HepG2 (cell line): ENCODE measurements around the gene WSCD1. TPM values are rescaled to one million over a fixed set of nuclear protein-coding genes. Genes with fewer than 3 reads are reported as not detected.

Experiments
- ATAC-seq: fragments of 200-7000 bp; cut with Tn5 transposase; 3 replicates; pipeline ENCODE4 v1.9.1; 2020; ENCODE audit warnings: mild to moderate bottlenecking, moderate library complexity
- BruUV-seq: library from RNA; stranded (reverse); fragments of 400-500 nt; replicated peaks from 2 replicates; lab custom pipeline; 2021; lab: Mats Ljungman, UMichigan
- CTCF ChIA-PET: fragments of 300-600 bp; formaldehyde crosslinking; extraction: SDS; loops from one replicate; lab custom pipeline; 2021; ENCODE audit warnings: low total read pairs, inconsistent platforms, low intra/inter-chr PET ratio; lab: Yijun Ruan, JAX
- POLR2A ChIA-PET: fragments of 350-600 bp; sonication (Branson Sonifier 250); formaldehyde crosslinking; loops from one replicate; lab custom pipeline; 2020; ENCODE audit warnings: antibody characterized with exemption, inconsistent platforms; lab: Yijun Ruan, JAX
- DNase-seq: peaks from one replicate; pipeline ENCODE4 v3.0.0-alpha.2; 2015; ENCODE audit warnings: low spot score
- FAIRE-seq: peaks from 3 replicates; lab custom pipeline; 2011; peaks lifted over from hg19 to GRCh38; lab: Jason Lieb, UNC
- H2AFZ ChIP-seq: one replicate; pipeline ENCODE4 v1.6.1; 2011; ENCODE audit warnings: low read length, inconsistent platforms
- H3K27ac ChIP-seq: fragments of 300-600 bp; 3 replicates; pipeline ENCODE4 v1.8.0; 2011; ENCODE audit warnings: mixed run types, mild to moderate bottlenecking, mixed read lengths, low read length, inconsistent platforms; ENCODE audit not compliant: insufficient read depth; ENCODE audit errors: extremely low read length
- H3K27me3 ChIP-seq, 2 experiments: fragments of 200-600 bp in 1 of 2; 2 replicates in 1 of 2; 3 replicates in 1 of 2; pipeline versions ENCODE4 v1.6.0 to v1.8.0; 2011; ENCODE audit warnings: low read length in 2 of 2, mild to moderate bottlenecking in 2 of 2, moderate library complexity in 2 of 2, inconsistent platforms in 1 of 2; ENCODE audit not compliant: insufficient read depth in 2 of 2, control insufficient read depth in 1 of 2
- H3K36me3 ChIP-seq, 2 experiments: fragments of 200-600 bp in 1 of 2; replicated peaks in 1 of 2; 2 replicates in 1 of 2; 3 replicates in 1 of 2; pipeline versions ENCODE4 v1.5.1 to v1.8.0; 2011; ENCODE audit warnings: low read length in 2 of 2, inconsistent platforms in 1 of 2; ENCODE audit not compliant: insufficient read depth in 2 of 2, control insufficient read depth in 1 of 2
- H3K4me1 ChIP-seq: 2 replicates; pipeline ENCODE4 v1.5.1; 2012; ENCODE audit warnings: low read length, inconsistent platforms; ENCODE audit not compliant: insufficient read depth
- H3K4me2 ChIP-seq: 2 replicates; pipeline ENCODE4 v1.6.0; 2011; ENCODE audit warnings: low read depth, low read length, inconsistent platforms
- H3K4me3 ChIP-seq, 3 experiments: fragments of 200-600 bp in 1 of 3; sonication (generic), shearing (Covaris generic) in 1 of 3; replicated peaks in 1 of 3; 2 replicates each; pipeline ENCODE4 v1.5.1; 2011 to 2016; ENCODE audit warnings: low read length in 3 of 3, inconsistent platforms in 2 of 3, low read depth in 2 of 3, mild to moderate bottlenecking in 2 of 3, control low read depth in 1 of 3, mixed read lengths in 1 of 3; ENCODE audit not compliant: insufficient read depth in 1 of 3
- H3K79me2 ChIP-seq: one replicate; pipeline ENCODE4 v1.6.1; 2011; ENCODE audit warnings: low read length, inconsistent platforms; ENCODE audit not compliant: insufficient read depth
- H3K9ac ChIP-seq: 2 replicates; pipeline ENCODE4 v1.6.0; 2011; ENCODE audit warnings: mild to moderate bottlenecking, low read depth, low read length, inconsistent platforms; ENCODE audit not compliant: insufficient read depth
- H3K9me3 ChIP-seq: 2 replicates; pipeline ENCODE4 v1.5.1; 2012; ENCODE audit warnings: mild to moderate bottlenecking, low read length
- H4K20me1 ChIP-seq: 2 replicates; pipeline ENCODE4 v1.6.0; 2011; ENCODE audit warnings: inconsistent platforms, mild to moderate bottlenecking, low read length, moderate library complexity; ENCODE audit not compliant: insufficient read depth
- HDAC2 ChIP-seq: sonication (generic); formaldehyde crosslinking; IDR thresholded peaks from 2 replicates; pipeline ENCODE4 v1.4.0; 2020; ENCODE audit warnings: missing genetic modification reagents
- HNF4G ChIP-seq, 2 experiments: sonication (generic) in 1 of 2; formaldehyde crosslinking in 1 of 2; IDR thresholded peaks; 2 replicates each; pipeline versions ENCODE4 v1.4.0 to v1.6.1; 2011 to 2020; ENCODE audit warnings: borderline replicate concordance in 2 of 2, low read depth in 2 of 2, mild to moderate bottlenecking in 2 of 2, low read length in 1 of 2, missing genetic modification reagents in 1 of 2, moderate library complexity in 1 of 2
- MBNL3 ChIP-seq: fragments of 250-450 bp; sonication (Bioruptor Pico); conservative IDR thresholded peaks from 2 replicates; pipeline ENCODE4 v1.8.0; 2022; ENCODE audit warnings: mild to moderate bottlenecking, inconsistent platforms
- RARA ChIP-seq: IDR thresholded peaks from 2 replicates; pipeline ENCODE4 v1.6.1; 2016; ENCODE audit warnings: missing genetic modification reagents, missing compliant biosample characterization
- RFXAP ChIP-seq: sonication (generic); formaldehyde crosslinking; IDR thresholded peaks from 2 replicates; pipeline ENCODE4 v1.4.0; 2020; ENCODE audit warnings: missing genetic modification reagents, borderline replicate concordance
- TEAD2 ChIP-seq: sonication (generic); formaldehyde crosslinking; IDR thresholded peaks from 2 replicates; pipeline ENCODE4 v1.9.0; 2021; ENCODE audit warnings: missing genetic modification reagents
- ZFP90 ChIP-seq: sonication (generic); formaldehyde crosslinking; IDR thresholded peaks from 2 replicates; pipeline ENCODE4 v1.8.0; 2022; ENCODE audit warnings: missing genetic modification reagents, mild to moderate bottlenecking, inconsistent platforms, borderline replicate concordance
- ZNF225 ChIP-seq: sonication (generic); formaldehyde crosslinking; IDR thresholded peaks from 2 replicates; pipeline ENCODE4 v1.4.0; 2020; ENCODE audit warnings: mild to moderate bottlenecking, missing genetic modification reagents
- ZNF256 ChIP-seq: sonication (generic); formaldehyde crosslinking; conservative IDR thresholded peaks from 2 replicates; pipeline ENCODE4 v1.4.0; 2020; ENCODE audit warnings: missing genetic modification reagents
- ZNF30 ChIP-seq: sonication (generic); formaldehyde crosslinking; IDR thresholded peaks from 2 replicates; pipeline ENCODE4 v1.5.0; 2020; ENCODE audit warnings: mild to moderate bottlenecking, missing genetic modification reagents
- ZNF605 ChIP-seq: sonication (generic); formaldehyde crosslinking; IDR thresholded peaks from 2 replicates; pipeline ENCODE4 v1.8.0; 2022; ENCODE audit warnings: mild to moderate bottlenecking, missing genetic modification reagents
- WGBS: methylation state at CpG from one replicate; pipeline ENCODE4 v1.1.6; 2017; ENCODE audit warnings: low lambda C conversion rate; 5-methylcytosine and 5-hydroxymethylcytosine counted together
- in situ Hi-C: cut with HindIII; loops from 2 replicates; pipeline ENCODE4 v1.10.0; 2017; ENCODE audit warnings: low pct_unique_long_range_greater_than_20kb; ENCODE audit not compliant: extremely low pct_ligation_motif_present
- intact Hi-C: fragments of 100-400 bp; cut with micrococcal nuclease; formaldehyde crosslinking; loops from one replicate; pipeline ENCODE4 v1.10.0; 2022; ENCODE audit not compliant: unreplicated experiment
- polyA plus RNA-seq, 8 experiments: library from polyadenylated mRNA; depleted of rRNA in 3 of 8; stranded (reverse) in 7 of 8; unstranded in 1 of 8; fragments of >200 nt; fragmentation: Illumina TruSeq in 4 of 8; extraction: Trizol in 4 of 8; gene quantifications; 2 replicates each; pipeline versions ENCODE4 v1.2.1 to v1.2.3, GENCODE V29; 2011 to 2016; ENCODE audit warnings: low read depth in 4 of 8, missing spikeins in 1 of 8, mixed read lengths in 1 of 8; ENCODE audit not compliant: insufficient read depth in 1 of 8
- total RNA-seq, 5 experiments: library from RNA; depleted of rRNA; stranded (reverse); fragments of >200 nt; fragmentation: Illumina TruSeq; extraction: Trizol; gene quantifications; 2 replicates each; pipeline ENCODE4 v1.2.3, GENCODE V29; 2016; ENCODE audit warnings: low read depth in 1 of 5
- TF ChIP-seq, protein P1 (sequence below): sonication (generic); formaldehyde crosslinking; IDR thresholded peaks from 2 replicates; pipeline ENCODE4 v1.9.0; 2022; ENCODE audit warnings: low read depth, missing genetic modification reagents
- TF ChIP-seq, protein P2 (sequence below): sonication (generic); formaldehyde crosslinking; IDR thresholded peaks from 2 replicates; pipeline ENCODE4 v1.4.0; 2020; ENCODE audit warnings: missing genetic modification reagents, borderline replicate concordance
- TF ChIP-seq, protein P3 (sequence below): sonication (generic); formaldehyde crosslinking; IDR thresholded peaks from 2 replicates; pipeline ENCODE4 v1.5.0; 2020; ENCODE audit warnings: missing genetic modification reagents

WSCD1 gene
- total and polyA plus RNA-seq, 2 of the 13 experiments (the other 11 are each of a cell fraction or from before 2014, with no cell fraction given) = 0.24 to 2.7 TPM

DNA sequence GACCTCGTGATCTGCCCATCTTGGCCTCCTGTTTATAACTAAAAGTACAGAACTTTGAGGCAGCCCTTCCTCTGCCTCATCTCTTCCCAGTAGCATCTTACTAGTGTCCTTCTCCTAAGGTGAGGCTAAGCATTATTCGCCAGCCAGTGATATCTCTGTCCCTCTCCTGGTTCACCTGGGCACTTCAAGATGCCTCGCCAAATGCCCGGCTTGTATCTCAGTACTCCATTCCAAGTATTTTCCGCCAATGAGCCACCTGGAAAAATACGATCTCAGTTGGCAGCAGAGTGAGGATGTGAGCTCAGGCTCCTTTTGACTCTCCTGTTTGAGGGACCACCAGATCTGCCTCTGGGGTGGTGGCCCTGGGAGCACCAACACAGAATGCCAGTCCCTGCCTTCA lies 25.9 kb upstream of the WSCD1 start:
- CTCF ChIA-PET = no interaction called here

More for the DNA sequence above, 25.9 kb upstream of the WSCD1 start:
- Histone ChIP-seq H3K79me2 (no peaks in the 10 kb centered on the region), H3K36me3 (no peaks in the 10 kb centered on the region), H3K27ac (no peak overlapping the region), H3K4me1 (peaks cover 12% of the 10 kb centered on the region), H3K27me3 (peaks cover 0 to 10% of the 10 kb centered on the region in 2 experiments; a peak in 1 of 5 replicates), H2AFZ (no peak overlapping the region), H3K4me3 (no peak overlapping the region), H4K20me1 (no peaks in the 10 kb centered on the region), H3K9me3 (no peaks in the 10 kb centered on the region), H3K4me2 (no peak overlapping the region), H3K9ac (no peak overlapping the region)
- in situ Hi-C loops = no loop called here
- intact Hi-C loops = no loop called here
- WGBS = 39% methylated on average over 6 of the region's 6 CpGs
- ATAC-seq (no peak), FAIRE-seq (no peak), DNase-seq (no peak)
- POLR2A ChIA-PET = no interaction called here
- BruUV-seq = no TSS peak
- TF ChIP-seq, protein P1, sequence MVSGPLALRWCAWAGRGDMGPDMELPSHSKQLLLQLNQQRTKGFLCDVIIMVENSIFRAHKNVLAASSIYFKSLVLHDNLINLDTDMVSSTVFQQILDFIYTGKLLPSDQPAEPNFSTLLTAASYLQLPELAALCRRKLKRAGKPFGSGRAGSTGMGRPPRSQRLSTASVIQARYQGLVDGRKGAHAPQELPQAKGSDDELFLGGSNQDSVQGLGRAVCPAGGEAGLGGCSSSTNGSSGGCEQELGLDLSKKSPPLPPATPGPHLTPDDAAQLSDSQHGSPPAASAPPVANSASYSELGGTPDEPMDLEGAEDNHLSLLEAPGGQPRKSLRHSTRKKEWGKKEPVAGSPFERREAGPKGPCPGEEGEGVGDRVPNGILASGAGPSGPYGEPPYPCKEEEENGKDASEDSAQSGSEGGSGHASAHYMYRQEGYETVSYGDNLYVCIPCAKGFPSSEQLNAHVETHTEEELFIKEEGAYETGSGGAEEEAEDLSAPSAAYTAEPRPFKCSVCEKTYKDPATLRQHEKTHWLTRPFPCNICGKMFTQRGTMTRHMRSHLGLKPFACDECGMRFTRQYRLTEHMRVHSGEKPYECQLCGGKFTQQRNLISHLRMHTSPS (CRISPR knock-in tag) = no peak
- TF ChIP-seq HDAC2 = no peak
- TF ChIP-seq ZNF225 (CRISPR knock-in tag) = no peak
- TF ChIP-seq ZNF256 (CRISPR knock-in tag) = no peak
- no peak for TF ChIP-seq RARA (CRISPR knock-in tag)
- TF ChIP-seq ZFP90 = no peak
- no peak for TF ChIP-seq RFXAP (CRISPR knock-in tag)
- TF ChIP-seq, protein P2, sequence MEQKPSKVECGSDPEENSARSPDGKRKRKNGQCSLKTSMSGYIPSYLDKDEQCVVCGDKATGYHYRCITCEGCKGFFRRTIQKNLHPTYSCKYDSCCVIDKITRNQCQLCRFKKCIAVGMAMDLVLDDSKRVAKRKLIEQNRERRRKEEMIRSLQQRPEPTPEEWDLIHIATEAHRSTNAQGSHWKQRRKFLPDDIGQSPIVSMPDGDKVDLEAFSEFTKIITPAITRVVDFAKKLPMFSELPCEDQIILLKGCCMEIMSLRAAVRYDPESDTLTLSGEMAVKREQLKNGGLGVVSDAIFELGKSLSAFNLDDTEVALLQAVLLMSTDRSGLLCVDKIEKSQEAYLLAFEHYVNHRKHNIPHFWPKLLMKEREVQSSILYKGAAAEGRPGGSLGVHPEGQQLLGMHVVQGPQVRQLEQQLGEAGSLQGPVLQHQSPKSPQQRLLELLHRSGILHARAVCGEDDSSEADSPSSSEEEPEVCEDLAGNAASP (CRISPR knock-in tag) = no peak
- TF ChIP-seq HNF4G (IDR thresholded peaks at IDR 0.05; ENCODE audit: borderline replicate concordance, low read depth, low read length) = no peak
- no peak for TF ChIP-seq HNF4G (CRISPR knock-in tag; IDR thresholded peaks at IDR 0.05; ENCODE audit: borderline replicate concordance, low read depth)
- TF ChIP-seq ZNF30 (CRISPR knock-in tag) = no peak
- TF ChIP-seq ZNF605 (CRISPR knock-in tag) = no peak
- no peak for TF ChIP-seq MBNL3 (CRISPR knock-in tag)
- TF ChIP-seq TEAD2 (CRISPR knock-in tag) = no peak
- TF ChIP-seq, protein P3, sequence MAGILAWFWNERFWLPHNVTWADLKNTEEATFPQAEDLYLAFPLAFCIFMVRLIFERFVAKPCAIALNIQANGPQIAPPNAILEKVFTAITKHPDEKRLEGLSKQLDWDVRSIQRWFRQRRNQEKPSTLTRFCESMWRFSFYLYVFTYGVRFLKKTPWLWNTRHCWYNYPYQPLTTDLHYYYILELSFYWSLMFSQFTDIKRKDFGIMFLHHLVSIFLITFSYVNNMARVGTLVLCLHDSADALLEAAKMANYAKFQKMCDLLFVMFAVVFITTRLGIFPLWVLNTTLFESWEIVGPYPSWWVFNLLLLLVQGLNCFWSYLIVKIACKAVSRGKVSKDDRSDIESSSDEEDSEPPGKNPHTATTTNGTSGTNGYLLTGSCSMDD (CRISPR knock-in tag) = no peak
